Measurements from ENCODE around the gene SENP6. TPM values are rescaled to one million over a fixed set of nuclear protein-coding genes. Genes with fewer than 3 reads are reported as not detected.

Gene SENP6
- total and polyA plus RNA-seq, 2 experiments from 2014 or later = 35.9 to 102 TPM

GRCh38 chr6:75642311-75642710 is 40.6 kb downstream of the SENP6 start:
- WGBS (ENCODE audit: low lambda C conversion rate, missing lambda C conversion rate) = 84% methylated on average over 5 of the region's 5 CpGs
- Histone ChIP-seq H3K4me1 (ENCODE audit: insufficient read depth) (no peaks in the 10 kb centered on the region), H3K4me3 (no peak overlapping the region), H3K79me2 (peaks cover 11% of the 10 kb centered on the region), H3K9me3 (ENCODE audit: low read depth) (no peaks in the 10 kb centered on the region), H3K27me3 (no peaks in the 10 kb centered on the region), H3K27ac (no peak overlapping the region), H2AFZ (no peak overlapping the region), H3K9me2 (replicated peaks; ENCODE audit: insufficient read depth) (no peaks in the 10 kb centered on the region), H3K36me3 (replicated peaks; ENCODE audit: insufficient read depth, low read depth) (no peaks in the 10 kb centered on the region), H4K20me1 (ENCODE audit: insufficient read depth, poor library complexity, severe bottlenecking) (no peaks in the 10 kb centered on the region), H3K4me2 (no peak overlapping the region)
- DNase-seq (ENCODE audit: low spot score) = no peak
- TF ChIP-seq CTCF (IDR thresholded peaks at IDR 0.05; ENCODE audit: poor library complexity) (no peak), EZH2 (IDR thresholded peaks at IDR 0.05; ENCODE audit: borderline replicate concordance) (no peak), EZH2phosphoT487 (IDR thresholded peaks at IDR 0.05; ENCODE audit: low read depth, severe bottlenecking, unreplicated experiment) (no peak)

GRCh38 chr6:75643173-75643572 is 41.5 kb downstream of the SENP6 start:
- H2AFZ ChIP-seq = no peak overlapping the region
- TF ChIP-seq EZH2 (IDR thresholded peaks at IDR 0.05; ENCODE audit: borderline replicate concordance) (no peak), CTCF (IDR thresholded peaks at IDR 0.05; ENCODE audit: poor library complexity) (no peak), EZH2phosphoT487 (IDR thresholded peaks at IDR 0.05; ENCODE audit: low read depth, severe bottlenecking, unreplicated experiment) (no peak)
- no peak overlapping the region for H3K4me3 ChIP-seq
- H4K20me1 ChIP-seq (ENCODE audit: insufficient read depth, poor library complexity, severe bottlenecking) = no peaks in the 10 kb centered on the region
- no peak overlapping the region for H3K27ac ChIP-seq
- peaks cover 8% of the 10 kb centered on the region for H3K79me2 ChIP-seq
- H3K9me3 ChIP-seq (ENCODE audit: low read depth) = no peaks in the 10 kb centered on the region
- DNase-seq (ENCODE audit: low spot score) = no peak
- WGBS (ENCODE audit: low lambda C conversion rate, missing lambda C conversion rate) = 86% methylated on average over 1 of the region's 1 CpG
- no peaks in the 10 kb centered on the region for H3K27me3 ChIP-seq
- H3K36me3 ChIP-seq (replicated peaks; ENCODE audit: insufficient read depth, low read depth) = no peaks in the 10 kb centered on the region
- no peaks in the 10 kb centered on the region for H3K4me1 ChIP-seq (ENCODE audit: insufficient read depth)
- no peaks in the 10 kb centered on the region for H3K9me2 ChIP-seq (replicated peaks; ENCODE audit: insufficient read depth)
- H3K4me2 ChIP-seq = no peak overlapping the region

GRCh38 chr6:75656479-75656878 is 54.8 kb downstream of the SENP6 start:
- Histone ChIP-seq H2AFZ (no peak overlapping the region), H3K27ac (no peak overlapping the region), H4K20me1 (ENCODE audit: insufficient read depth, poor library complexity, severe bottlenecking) (no peaks in the 10 kb centered on the region), H3K9me3 (ENCODE audit: low read depth) (no peaks in the 10 kb centered on the region), H3K36me3 (replicated peaks; ENCODE audit: insufficient read depth, low read depth) (no peaks in the 10 kb centered on the region), H3K9me2 (replicated peaks; ENCODE audit: insufficient read depth) (no peaks in the 10 kb centered on the region), H3K79me2 (peaks cover 10% of the 10 kb centered on the region), H3K27me3 (no peaks in the 10 kb centered on the region), H3K4me2 (no peak overlapping the region), H3K4me1 (ENCODE audit: insufficient read depth) (no peaks in the 10 kb centered on the region), H3K4me3 (no peak overlapping the region)
- TF ChIP-seq EZH2phosphoT487 (IDR thresholded peaks at IDR 0.05; ENCODE audit: low read depth, severe bottlenecking, unreplicated experiment) = no peak
- no peak for TF ChIP-seq EZH2 (IDR thresholded peaks at IDR 0.05; ENCODE audit: borderline replicate concordance)
- TF ChIP-seq CTCF (IDR thresholded peaks at IDR 0.05; ENCODE audit: poor library complexity) = no peak
- no peak for DNase-seq (ENCODE audit: low spot score)

- Histone ChIP-seq H3K4me3 (no peak overlapping the region), H4K20me1 (ENCODE audit: insufficient read depth, poor library complexity, severe bottlenecking) (no peaks in the 10 kb centered on the region), H3K36me3 (replicated peaks; ENCODE audit: insufficient read depth, low read depth) (no peaks in the 10 kb centered on the region), H3K27me3 (no peaks in the 10 kb centered on the region), H2AFZ (no peak overlapping the region), H3K79me2 (peaks cover 10% of the 10 kb centered on the region), H3K9me3 (ENCODE audit: low read depth) (no peaks in the 10 kb centered on the region), H3K9me2 (replicated peaks; ENCODE audit: insufficient read depth) (no peaks in the 10 kb centered on the region), H3K4me1 (ENCODE audit: insufficient read depth) (no peaks in the 10 kb centered on the region), H3K27ac (no peak overlapping the region), H3K4me2 (no peak overlapping the region)
- DNase-seq (ENCODE audit: low spot score) = no peak
- WGBS (ENCODE audit: low lambda C conversion rate, missing lambda C conversion rate) = 63% methylated on average over 3 of the region's 3 CpGs
- TF ChIP-seq EZH2 (IDR thresholded peaks at IDR 0.05; ENCODE audit: borderline replicate concordance) (no peak), CTCF (IDR thresholded peaks at IDR 0.05; ENCODE audit: poor library complexity) (no peak), EZH2phosphoT487 (IDR thresholded peaks at IDR 0.05; ENCODE audit: low read depth, severe bottlenecking, unreplicated experiment) (no peak)
These were observed 55.6 kb downstream of the SENP6 start for GRCh38 chr6:75657327-75657726.

Measured in hepatocyte (in vitro differentiated cells).